ENCODE data around the gene GPR62. TPM values are rescaled to one million over a fixed set of nuclear protein-coding genes. Genes with fewer than 3 reads are reported as not detected.

GPR62 gene
- total and polyA plus RNA-seq, 2 experiments from 2014 or later, result 0.10 to 0.38 TPM

DNA sequence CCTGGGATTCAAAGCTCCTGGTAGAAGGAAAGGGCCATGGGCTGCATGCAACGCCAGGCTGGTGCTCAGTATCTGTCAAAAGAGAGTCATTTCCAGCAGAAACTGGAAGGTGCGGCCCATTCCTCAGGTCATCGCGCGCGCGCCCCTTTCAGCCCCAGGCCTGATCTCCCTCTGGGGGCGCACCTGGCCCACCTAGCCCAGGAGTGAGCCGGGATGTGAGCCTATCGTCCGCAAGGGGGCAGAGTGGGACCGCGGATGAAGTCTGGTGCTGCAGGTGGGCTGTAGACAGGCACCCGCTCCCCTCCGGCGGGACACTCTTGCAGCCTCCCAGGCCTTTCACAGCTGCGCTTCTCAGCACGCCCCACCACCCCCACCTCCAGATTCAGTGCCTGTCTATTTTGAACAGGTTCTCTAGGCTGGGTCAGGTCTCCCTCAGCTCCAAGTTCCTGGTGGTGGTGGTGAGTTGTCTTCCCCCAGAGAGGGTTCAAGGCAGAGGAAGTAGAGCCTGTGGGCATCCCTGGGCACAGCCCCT is 46.3 kb downstream of the GPR62 start:
- Mint-ChIP-seq H3K9me3 (no peaks in the 10 kb centered on the region), H3K36me3 (ENCODE audit: low read depth) (no peaks in the 10 kb centered on the region), H3K27me3 (ENCODE audit: insufficient read depth, low read depth, poor library complexity) (peaks cover 24% of the 10 kb centered on the region), H3K27ac (0 out of 2 replicates have a peak overlapping the region, but pooled peaks have one; percentile 59), H3K4me1 (peaks cover 56% of the 10 kb centered on the region), H3K4me3 (no peak overlapping the region)
- no peak overlapping the region for H3K27ac ChIP-seq (ENCODE audit: low read depth)
- peaks cover 34% of the 10 kb centered on the region; the same call in 1 of the 2 replicates for H3K4me1 ChIP-seq (ENCODE audit: insufficient read depth)
- no peak overlapping the region for H3K4me3 ChIP-seq
- H3K79me2 ChIP-seq (replicated peaks; ENCODE audit: insufficient read depth), result no peaks in the 10 kb centered on the region
- TF ChIP-seq POLR2AphosphoS5 (IDR thresholded peaks at IDR 0.05; ENCODE audit: low read depth), result no peak
- TF ChIP-seq, protein P1, sequence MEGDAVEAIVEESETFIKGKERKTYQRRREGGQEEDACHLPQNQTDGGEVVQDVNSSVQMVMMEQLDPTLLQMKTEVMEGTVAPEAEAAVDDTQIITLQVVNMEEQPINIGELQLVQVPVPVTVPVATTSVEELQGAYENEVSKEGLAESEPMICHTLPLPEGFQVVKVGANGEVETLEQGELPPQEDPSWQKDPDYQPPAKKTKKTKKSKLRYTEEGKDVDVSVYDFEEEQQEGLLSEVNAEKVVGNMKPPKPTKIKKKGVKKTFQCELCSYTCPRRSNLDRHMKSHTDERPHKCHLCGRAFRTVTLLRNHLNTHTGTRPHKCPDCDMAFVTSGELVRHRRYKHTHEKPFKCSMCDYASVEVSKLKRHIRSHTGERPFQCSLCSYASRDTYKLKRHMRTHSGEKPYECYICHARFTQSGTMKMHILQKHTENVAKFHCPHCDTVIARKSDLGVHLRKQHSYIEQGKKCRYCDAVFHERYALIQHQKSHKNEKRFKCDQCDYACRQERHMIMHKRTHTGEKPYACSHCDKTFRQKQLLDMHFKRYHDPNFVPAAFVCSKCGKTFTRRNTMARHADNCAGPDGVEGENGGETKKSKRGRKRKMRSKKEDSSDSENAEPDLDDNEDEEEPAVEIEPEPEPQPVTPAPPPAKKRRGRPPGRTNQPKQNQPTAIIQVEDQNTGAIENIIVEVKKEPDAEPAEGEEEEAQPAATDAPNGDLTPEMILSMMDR (conservative IDR thresholded peaks at IDR 0.05; ENCODE audit: low read depth in 2 of 2), result peak; percentile 94 to 100
- no peak for TF ChIP-seq NANOG (IDR thresholded peaks at IDR 0.05; ENCODE audit: borderline replicate concordance)
- TF ChIP-seq ZNF114 (CRISPR knock-in tag; IDR thresholded peaks at IDR 0.05), result no peak
- TF ChIP-seq ZNF331 (CRISPR knock-in tag; IDR thresholded peaks at IDR 0.05; ENCODE audit: low read depth), result no peak
- no peak for TF ChIP-seq EZH2phosphoT487 (IDR thresholded peaks at IDR 0.05; ENCODE audit: unreplicated experiment)
- TF ChIP-seq JUNB (IDR thresholded peaks at IDR 0.05; ENCODE audit: unreplicated experiment), result no peak
- TF ChIP-seq, protein P2, sequence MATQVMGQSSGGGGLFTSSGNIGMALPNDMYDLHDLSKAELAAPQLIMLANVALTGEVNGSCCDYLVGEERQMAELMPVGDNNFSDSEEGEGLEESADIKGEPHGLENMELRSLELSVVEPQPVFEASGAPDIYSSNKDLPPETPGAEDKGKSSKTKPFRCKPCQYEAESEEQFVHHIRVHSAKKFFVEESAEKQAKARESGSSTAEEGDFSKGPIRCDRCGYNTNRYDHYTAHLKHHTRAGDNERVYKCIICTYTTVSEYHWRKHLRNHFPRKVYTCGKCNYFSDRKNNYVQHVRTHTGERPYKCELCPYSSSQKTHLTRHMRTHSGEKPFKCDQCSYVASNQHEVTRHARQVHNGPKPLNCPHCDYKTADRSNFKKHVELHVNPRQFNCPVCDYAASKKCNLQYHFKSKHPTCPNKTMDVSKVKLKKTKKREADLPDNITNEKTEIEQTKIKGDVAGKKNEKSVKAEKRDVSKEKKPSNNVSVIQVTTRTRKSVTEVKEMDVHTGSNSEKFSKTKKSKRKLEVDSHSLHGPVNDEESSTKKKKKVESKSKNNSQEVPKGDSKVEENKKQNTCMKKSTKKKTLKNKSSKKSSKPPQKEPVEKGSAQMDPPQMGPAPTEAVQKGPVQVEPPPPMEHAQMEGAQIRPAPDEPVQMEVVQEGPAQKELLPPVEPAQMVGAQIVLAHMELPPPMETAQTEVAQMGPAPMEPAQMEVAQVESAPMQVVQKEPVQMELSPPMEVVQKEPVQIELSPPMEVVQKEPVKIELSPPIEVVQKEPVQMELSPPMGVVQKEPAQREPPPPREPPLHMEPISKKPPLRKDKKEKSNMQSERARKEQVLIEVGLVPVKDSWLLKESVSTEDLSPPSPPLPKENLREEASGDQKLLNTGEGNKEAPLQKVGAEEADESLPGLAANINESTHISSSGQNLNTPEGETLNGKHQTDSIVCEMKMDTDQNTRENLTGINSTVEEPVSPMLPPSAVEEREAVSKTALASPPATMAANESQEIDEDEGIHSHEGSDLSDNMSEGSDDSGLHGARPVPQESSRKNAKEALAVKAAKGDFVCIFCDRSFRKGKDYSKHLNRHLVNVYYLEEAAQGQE (IDR thresholded peaks at IDR 0.05; ENCODE audit: unreplicated experiment), result no peak
- TF ChIP-seq ZNF462 (CRISPR knock-in tag; IDR thresholded peaks at IDR 0.05), result no peak
- no peak for TF ChIP-seq EZH2 (IDR thresholded peaks at IDR 0.05; ENCODE audit: low read depth, unreplicated experiment)
- no peak for TF ChIP-seq STAT1 (IDR thresholded peaks at IDR 0.05; ENCODE audit: unreplicated experiment)
- TF ChIP-seq, protein P3, sequence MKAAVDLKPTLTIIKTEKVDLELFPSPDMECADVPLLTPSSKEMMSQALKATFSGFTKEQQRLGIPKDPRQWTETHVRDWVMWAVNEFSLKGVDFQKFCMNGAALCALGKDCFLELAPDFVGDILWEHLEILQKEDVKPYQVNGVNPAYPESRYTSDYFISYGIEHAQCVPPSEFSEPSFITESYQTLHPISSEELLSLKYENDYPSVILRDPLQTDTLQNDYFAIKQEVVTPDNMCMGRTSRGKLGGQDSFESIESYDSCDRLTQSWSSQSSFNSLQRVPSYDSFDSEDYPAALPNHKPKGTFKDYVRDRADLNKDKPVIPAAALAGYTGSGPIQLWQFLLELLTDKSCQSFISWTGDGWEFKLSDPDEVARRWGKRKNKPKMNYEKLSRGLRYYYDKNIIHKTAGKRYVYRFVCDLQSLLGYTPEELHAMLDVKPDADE (IDR thresholded peaks at IDR 0.05), result no peak
- TF ChIP-seq CREB1 (CRISPR knock-in tag; IDR thresholded peaks at IDR 0.05; ENCODE audit: low read depth), result 0 out of 2 replicates have a peak, but pooled peaks have one; percentile 43
- DNase-seq (ENCODE audit: low spot score) (peak; percentile 98), ATAC-seq (peak; percentile 80)
- H3K36me3 ChIP-seq (ENCODE audit: insufficient read depth), result no peaks in the 10 kb centered on the region
- peaks cover 3% of the 10 kb centered on the region; the same call in 1 of the 2 replicates for H3F3A ChIP-seq (replicated peaks; ENCODE audit: low read depth)
- H3K4me2 ChIP-seq, result no peak overlapping the region
- no peaks in the 10 kb centered on the region for H4K20me1 ChIP-seq (replicated peaks; ENCODE audit: insufficient read depth)
- no peaks in the 10 kb centered on the region for H3K27me3 ChIP-seq (ENCODE audit: insufficient read depth)
- H2AFZ ChIP-seq, result peak overlapping the region; percentile 93
- H3K9me2 ChIP-seq (ENCODE audit: insufficient read depth), result no peaks in the 10 kb centered on the region
